ENCODE results near the gene FAM53A.
A peak's percentile ranks its signal among the peaks of the same experiment; 100 is the strongest.
"Not testable (repeated sequence)": the region's sequence is repeated elsewhere in the genome, so short reads cannot be mapped to it uniquely, and the experiment has no call there.

FAM53A gene

DNA sequence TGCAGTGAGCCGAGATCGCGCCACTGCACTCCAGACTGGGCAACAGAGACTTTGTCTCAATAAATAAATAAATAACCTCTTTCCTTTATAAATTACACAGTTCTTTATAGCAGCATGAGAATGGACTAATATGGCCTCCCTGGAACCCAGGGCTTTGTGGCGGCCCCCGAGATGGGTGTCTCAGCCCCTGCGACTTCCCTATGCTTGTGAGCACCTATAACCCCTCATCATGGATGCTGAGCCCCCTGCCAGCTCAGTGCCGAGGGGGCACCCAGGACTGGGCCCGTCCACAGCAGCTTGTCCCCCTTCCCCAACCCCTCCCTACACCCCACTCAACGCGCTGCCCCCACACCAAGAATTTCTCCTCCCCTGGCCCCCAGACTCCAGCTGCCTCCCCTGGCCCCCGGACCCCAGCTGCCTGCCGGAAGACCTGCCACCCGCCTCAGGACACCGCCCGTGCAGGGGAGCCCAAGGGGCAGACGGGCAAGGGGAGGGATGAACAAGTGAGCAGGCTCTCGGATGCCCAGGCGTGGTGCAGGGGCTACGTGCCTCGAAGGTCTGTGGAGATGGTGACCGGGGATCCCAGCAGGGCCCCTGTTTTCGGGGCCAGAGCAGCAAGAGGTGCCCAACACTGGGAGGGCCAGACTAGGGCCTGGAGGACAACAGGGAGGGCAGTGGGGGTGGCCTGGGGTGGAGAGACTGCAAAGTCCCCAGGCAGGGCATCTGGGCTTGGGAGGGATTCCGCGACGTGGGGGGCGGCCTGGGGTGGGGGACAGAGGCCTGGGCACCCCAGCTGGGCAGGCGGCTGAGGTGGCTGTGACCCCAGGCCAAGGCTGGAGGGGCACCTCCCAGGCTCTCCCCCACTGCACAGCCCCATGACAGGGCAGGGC is 74.0 kb downstream of the FAM53A start:
- DNase-seq (ENCODE audit: insufficient read length, low spot score) = no peak
- FAIRE-seq = no peak

DNA sequence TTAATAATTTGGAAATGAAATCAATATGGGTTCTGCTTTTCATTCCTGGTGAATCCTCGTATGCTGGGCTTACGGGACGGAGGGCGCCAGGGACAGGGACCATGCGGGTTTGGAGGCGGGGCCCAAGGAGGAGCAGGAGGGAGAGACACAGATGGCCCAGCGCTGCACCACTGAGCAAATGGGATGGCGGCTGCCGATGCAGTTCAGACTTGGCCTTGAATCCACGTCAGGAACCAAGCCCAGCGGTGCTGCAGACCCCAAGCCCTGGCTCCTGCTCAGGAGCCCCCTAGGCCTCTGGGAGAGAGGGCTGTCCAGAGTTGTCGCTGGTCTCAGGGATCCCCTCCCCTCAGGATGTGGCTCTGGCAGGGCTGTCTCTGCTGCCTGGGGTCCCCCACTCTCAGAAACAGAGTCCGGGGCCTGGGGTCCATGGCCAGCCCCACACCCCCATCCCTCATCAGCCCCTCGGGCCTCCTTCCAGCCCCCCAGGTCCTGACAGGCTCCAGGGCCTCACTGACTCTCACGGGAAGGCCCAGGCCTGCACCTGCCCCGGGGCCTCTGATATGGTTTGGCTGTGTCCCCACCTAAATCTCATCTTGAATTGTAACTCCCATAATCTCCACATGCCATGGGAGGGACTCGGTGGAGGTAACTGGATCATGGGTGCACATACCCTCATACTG is 75.2 kb downstream of the FAM53A start:
- no peak for FAIRE-seq
- DNase-seq (ENCODE audit: insufficient read length, low spot score) = no peak

DNA sequence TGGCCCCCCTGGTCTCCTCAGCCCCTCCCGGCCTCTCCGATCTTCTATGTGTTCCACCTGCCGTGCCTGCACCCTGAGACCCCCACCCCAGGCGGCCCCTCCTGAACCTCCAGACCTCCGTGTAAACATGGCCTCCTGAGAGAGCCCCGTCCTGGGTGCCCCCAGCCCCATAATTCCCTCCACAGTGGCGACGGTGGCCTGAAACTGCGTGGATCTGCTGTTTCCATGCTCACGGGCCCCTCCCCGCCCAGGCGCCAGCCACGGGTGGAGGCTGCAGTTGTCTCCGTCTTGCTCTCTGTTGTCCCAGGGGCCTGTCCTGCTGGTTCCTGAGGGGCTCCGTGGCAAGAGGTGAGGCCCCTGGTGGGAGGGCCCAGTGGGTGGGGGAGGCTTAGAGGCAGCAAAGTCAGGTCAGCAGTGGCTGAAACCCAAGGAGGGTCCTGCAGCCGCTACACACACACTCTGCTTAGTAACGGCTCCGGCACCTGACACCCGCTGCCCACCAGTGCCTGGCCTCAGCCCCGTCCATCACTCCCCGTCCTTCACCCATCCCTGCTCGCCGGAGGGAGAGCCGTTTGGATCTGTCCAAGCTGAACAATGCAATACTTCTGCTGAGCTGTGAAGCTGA is 75.8 kb downstream of the FAM53A start:
- FAIRE-seq (no peak), DNase-seq (ENCODE audit: insufficient read length, low spot score) (no peak)

DNA sequence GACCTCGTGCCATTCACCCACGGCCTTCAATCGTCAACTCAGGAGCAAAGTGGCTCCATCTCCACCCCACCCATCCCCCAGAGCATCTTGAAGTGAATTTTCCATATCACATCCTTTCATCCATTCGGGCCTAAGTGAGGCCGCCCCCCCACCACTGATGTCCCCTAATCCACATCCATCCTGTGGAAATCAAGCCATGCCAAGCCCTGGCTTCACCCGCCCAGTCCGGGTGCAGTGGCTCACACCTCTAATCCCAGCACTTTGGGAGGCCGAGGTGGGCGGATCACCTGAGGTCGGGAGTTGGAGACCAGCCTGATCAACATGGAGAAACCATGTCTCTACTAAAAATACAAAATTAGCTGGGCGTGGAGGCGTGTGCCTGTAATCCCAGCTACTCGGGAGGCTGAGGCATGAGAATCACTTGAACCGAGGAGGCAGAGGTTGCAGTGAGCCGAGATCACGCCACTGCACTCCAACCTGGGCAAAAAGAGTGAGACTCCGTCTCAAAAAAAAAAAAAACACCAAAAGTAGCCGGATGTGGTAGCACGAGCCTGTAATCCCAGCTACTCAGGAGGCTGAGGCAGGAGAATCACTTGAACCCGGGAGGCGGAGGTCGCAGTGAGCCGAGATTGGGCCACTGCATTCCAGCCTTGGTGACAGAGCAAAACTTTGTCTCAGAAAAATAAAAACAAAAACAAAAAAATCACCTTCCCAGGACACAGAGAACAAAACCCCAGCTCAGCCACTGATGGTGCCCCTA is 76.5 kb downstream of the FAM53A start:
- not testable (repeated sequence) for FAIRE-seq; DNase-seq (ENCODE audit: insufficient read length, low spot score)

DNA sequence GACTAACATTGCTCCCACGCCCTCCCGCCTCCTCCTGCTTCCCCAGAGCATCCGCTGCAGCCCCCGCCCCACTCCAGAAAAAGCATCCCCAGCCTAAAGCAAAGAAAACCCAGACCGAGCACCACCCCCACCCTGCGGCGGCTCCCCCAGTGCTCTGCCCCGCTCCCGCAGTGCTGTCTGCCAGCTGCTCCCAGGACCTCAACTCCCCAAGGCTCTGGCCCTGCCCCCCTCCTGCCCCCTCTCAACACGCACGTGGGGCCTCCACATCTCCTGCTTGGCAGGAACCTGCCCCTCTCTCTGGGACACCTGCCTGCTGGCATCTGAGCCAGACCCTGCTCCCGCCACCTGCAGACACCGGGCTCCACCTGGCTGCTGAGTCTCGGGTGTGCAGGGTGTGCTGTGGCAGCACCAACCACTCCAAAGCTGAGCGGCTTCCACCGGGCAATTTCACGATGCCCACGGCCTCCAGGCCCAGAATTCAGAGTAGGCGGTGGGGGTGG is 79.4 kb downstream of the FAM53A start:
- DNase-seq (ENCODE audit: insufficient read length, low spot score) (no peak), FAIRE-seq (no peak)

DNA sequence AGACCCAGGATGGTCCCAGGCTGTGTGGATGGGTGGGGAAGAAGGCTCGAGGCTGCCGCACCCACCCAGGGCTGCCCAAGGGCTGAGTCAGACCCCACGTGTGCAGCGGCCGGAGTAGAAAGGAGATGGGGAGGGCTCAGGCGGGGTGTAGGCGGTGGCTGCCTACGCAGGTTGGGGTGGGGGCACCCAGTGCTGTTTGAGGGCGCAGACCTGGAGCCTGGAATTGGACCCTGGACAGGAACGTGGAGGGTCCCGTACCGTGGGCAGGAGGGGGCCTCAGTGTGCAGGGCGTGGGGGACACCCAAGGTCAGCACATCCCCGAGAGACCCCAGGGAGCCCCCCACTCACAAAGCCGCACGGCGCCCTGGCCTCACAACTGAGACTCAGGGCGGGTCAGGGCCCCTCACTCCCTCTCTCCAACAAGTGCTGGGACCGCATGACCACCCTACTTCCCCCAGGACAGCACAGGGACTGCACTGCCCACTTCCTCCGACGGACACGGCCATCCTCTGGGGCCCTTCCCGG is 79.9 kb downstream of the FAM53A start:
- DNase-seq (ENCODE audit: insufficient read length, low spot score) = no peak
- FAIRE-seq = peak; percentile 63

DNA sequence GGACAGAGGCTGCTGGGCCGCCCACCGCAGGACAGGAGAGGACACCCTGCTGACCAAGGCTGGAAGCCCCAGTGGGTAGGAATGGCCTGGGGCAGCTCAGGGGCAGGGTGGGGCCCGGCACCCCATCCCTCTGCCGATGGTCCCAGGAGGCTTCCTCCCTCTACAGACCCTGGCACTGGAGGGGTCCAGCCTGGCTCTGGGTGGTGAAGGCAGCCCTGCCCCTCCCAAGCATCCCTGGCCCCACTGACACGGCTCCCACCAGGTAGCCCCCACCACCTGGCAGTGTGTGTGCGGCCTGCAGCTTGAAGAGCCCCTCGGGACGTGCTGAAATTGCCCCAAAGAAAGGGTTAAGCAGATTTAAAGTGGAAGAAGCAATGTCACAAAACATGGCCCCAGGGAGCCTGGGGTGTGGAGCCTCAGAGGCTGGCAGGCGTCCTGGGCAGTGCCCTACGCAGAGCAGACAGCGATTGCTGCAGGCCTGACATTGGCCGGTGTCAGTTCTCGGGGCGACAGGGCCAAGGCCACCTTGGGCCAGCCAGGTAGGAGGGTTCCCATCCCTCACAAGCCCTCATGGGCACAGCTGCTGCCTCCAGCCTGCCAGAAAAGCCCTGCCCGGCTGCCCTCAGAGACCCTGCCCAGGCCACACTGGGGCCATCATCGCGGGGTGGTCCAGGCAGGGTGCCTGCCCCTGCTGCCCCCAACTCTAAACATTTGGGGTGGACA is 80.5 kb downstream of the FAM53A start:
- FAIRE-seq (no peak), DNase-seq (ENCODE audit: insufficient read length, low spot score) (no peak)

DNA sequence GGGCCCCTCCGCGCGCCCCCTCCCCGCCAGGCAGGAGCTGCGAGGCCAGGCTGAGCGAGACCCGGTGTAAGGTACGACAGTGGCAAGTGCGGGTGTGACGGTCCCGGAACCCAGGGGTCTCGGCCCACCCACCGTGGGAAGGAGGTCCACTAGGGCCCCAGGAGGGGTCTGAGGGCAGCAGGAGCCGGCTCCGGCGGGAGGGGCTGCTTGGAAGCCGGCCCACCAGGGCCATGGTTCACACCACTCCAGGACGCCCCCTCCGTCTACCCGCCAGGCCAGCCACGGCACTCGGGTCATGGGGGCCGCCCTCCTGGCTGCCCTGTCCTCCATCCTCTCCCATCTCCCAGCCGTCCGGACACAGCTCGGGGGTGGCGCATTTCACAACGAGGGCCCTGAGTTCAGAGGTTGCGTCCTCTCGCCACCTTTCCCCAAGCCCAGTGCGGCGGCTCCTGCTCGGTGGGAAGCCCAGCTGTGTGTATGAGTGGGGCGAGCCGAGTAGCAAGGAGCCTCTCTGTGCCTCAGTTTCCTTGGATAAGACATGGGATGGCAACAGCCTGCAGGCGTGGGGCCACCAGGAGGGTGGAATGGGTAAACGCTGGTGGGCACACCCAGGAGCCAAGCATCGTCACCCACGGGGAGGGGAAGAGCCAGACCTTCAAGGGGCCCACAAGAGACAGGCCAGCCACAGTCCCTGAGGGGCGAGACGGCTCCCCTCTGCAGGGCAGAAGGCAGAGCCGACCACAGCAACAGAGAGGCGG is 81.3 kb downstream of the FAM53A start:
- no peak for DNase-seq (ENCODE audit: insufficient read length, low spot score)
- FAIRE-seq = no peak

DNA sequence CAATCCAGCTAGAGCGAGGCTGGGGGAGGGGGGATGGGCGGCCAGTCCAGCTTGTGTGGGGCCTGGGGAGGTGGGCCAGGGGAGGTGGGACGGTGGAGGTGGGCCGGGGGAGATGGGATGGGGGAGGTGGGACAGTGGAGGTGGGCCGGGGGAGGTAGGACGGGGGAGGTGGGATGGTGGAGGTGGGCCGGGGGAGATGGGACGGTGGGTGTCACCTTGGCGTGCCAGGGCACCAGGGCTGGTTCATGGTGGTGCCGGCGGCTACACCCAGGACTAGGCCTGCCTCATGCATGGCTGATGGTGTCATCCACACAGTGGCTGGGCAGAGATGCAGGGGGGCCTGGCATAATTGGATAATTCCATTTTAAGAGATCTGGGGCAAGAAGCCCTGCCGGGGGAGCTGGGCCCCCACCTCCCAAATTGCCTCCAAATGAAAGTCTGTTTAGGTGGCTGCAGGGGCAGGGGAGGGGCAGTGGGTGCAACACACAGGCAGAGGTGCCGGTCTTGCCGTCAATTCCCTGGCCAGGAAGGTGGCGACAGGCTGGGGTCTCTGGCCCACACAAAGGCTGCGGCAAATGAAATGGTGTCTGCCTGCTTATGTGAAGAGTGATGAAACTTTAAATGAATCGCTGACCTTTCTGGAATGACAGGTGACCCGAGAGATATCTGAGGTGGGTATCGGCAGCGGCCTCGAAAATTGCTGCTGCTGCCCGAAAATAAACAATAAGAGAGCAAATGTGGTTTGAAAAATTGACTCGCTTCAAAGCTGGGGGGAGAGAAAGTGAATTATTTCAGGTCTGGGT is 82.1 kb downstream of the FAM53A start:
- FAIRE-seq (no peak), DNase-seq (ENCODE audit: insufficient read length, low spot score) (no peak)

DNA sequence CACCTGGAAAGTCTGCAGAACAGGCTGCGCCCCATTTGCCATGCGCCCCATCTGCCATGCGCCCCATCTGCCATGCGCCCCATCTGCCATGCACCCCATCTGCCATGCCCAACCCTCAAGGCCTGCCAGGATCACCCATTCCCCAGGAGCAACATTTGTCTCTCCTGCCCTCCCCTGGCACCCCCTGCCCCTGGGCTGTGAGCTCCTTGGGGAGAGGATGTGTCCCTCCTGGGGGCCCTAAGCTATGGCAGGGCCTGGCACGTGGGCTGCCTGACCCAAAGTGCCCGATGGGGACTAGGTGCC is 82.6 kb downstream of the FAM53A start:
- DNase-seq (ENCODE audit: insufficient read length, low spot score) (no peak), FAIRE-seq (no peak)

DNA sequence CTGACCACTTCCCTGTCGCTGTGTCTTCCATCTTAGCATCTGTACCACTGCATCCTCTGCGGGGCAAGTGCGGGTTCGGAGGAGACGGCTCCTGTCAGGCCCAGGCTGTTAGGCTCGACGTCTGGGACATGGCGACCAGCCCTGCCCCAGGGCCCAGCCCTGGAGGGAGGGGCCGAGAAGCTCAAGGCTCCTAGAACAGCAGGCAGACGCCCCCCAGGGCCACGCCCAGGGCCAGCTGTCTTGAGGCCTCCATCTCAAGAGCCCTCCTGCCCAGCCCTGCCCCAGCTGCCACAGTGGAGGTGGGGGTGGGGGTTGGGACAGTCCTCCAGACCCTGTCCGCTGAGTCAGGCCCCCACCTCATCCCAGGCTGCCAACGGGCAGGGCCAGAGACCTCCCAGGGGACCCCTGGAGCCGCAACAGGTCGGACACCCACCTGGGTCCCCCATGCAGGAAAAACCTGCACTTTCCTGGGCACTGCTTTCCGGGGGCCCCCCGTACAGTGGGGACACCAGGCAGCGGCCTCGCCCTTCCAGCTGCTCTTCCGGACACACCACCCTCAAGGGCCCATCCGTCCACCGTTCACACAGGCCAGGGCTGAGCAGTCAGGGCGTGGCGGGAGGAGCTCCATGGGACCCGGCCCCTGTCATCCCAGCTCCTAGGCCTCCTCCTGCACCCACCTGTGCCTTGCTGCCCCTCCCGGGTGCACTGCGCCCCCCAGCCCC is 83.1 kb downstream of the FAM53A start:
- FAIRE-seq = no peak
- no peak for DNase-seq (ENCODE audit: insufficient read length, low spot score)

DNA sequence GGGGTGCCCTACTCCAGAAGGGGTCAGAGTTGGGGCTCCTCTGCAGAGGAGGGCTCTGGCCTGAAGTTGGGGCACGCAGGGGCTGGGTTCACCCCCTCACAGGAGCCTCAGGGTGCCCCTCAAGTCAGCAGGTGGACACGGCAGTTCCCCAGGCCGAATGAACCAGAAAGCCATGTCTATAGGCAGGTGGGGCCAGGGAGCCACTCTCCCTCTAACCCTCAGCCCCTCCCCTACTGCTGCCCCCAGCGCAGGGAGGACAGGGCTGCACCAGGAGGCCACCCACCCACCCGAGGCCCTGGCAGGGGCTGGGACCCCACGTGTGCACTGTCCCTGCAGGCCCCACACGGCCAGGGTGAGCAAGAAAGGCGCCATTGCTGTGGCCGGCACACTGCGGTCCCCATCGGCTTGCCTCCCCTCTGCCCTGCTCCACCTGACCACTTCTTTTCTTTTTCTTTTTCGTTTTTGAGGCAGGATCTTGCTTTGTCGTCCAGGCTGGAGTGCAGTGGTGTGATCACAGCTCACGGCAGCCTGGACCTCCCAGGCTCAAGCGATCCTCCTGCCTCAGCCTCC is 83.8 kb downstream of the FAM53A start:
- FAIRE-seq = no peak
- no peak for DNase-seq (ENCODE audit: insufficient read length, low spot score)

DNA sequence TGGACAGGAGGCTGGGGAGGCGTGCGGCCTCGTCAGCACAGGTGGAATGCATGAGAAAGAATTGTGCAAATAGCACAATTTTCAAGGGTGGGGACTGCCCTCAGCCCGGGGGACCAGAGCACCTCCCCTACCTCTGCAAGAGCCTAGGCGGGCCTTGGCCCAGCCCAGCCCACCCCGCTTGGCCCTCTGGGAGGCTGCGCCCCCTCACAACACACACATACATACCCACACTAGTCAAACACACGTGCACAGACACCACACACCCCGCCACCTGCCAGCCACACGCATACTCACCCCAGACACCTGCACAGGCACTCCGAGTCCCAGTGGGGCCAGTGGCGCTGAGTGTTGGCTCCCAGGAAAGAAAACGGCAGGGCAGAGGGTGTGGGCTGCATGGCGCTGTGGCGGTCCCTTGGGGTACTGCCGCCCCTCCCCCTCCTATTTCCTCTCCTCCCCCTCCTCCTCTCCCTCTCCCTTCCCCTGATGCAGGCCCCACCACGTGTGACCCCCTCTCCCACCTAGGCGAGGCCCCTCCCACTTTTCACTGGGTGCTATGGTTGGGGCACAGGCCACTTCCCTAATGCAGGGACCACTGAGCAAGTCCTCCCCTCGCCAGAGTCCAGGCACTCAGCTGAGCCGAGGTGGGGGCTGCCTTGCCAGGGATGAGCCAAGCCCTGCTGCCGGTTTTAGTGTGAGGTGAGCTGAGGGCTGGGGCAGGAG is 84.5 kb downstream of the FAM53A start:
- FAIRE-seq (no peak), DNase-seq (ENCODE audit: insufficient read length, low spot score) (no peak)

DNA sequence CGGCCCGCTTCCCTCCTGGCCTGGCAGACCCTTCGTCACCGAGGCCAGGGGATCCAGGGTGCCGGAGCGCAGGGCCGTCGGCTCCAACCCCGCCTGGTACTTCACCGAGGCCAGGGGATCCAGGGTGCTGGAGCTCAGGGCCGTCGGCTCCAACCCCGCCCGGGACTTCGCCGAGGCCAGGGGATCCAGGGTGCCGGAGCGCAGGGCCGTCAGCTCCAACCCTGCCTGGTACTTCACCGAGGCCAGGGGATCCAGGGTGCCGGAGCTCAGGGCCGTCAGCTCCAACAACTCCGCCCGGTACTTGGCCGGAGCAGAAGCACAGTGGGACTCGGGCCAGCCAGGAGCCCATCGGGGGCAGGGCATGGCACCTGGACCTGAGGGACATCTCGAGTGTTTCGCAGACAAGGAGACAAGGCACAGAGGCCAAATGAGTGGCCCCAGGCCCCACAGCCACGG is 85.1 kb downstream of the FAM53A start:
- FAIRE-seq (no peak), DNase-seq (ENCODE audit: insufficient read length, low spot score) (no peak)

DNA sequence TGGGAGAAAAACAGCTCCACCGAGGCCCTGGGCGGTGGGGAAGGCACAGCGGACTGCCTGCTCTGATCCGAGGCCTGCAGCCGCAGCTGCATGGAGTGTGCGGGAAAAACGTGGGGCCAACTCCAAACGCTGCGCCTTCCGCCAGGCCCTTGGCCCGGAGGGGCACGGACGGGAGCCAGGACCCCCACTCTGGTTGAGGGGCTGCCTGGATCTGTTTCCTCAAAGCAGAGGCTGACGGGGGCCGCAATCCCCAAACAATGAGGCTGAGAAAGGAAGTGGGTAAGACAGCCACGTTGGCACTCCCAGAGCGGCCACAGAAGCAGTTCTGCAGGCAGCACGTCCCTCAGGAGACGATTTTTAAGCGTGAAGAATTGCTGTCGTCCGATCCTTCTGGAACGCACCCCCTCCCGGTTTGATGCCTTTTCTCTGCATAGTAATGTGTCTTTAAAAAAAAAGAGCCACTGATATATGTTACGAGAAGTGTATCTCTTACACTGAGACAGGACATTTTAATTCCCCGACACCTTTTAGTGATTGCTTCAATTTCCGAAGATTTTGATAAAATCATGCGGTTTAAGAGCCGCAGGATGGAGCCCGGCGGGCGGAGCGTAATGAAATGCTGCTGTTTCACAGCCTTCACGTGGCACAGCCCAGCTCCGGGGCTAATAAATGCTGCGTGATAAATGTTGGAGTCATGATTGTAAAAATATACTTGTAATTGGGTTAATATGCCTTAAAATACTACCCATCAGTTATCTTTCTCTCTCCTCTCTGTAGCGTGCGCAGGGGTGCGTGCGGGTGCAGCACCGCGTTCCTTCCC is 85.7 kb downstream of the FAM53A start:
- DNase-seq (ENCODE audit: insufficient read length, low spot score) (no peak), FAIRE-seq (no peak)
